ENCODE results near the gene ALS2.

DNA sequence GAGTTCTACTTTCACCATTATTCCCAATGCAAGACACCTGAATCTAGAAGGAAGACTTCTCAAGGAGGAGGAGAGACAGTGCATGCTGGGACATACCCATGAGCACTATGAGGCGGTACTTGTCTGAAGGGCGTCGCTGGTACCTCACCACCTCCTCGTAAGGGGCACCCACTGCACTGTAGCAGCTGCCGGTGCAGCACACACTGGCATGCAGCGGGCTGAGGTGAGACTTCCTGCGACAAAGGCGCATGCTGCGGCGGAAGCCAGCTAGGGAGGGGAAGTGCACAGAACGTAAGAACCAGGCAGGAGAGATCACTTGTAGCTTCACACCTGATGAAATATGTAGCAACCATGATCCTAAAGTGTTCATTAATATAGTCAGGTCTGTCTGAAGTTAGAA is 124.6 kb downstream of the ALS2 start:
- TF ChIP-seq, protein P1, sequence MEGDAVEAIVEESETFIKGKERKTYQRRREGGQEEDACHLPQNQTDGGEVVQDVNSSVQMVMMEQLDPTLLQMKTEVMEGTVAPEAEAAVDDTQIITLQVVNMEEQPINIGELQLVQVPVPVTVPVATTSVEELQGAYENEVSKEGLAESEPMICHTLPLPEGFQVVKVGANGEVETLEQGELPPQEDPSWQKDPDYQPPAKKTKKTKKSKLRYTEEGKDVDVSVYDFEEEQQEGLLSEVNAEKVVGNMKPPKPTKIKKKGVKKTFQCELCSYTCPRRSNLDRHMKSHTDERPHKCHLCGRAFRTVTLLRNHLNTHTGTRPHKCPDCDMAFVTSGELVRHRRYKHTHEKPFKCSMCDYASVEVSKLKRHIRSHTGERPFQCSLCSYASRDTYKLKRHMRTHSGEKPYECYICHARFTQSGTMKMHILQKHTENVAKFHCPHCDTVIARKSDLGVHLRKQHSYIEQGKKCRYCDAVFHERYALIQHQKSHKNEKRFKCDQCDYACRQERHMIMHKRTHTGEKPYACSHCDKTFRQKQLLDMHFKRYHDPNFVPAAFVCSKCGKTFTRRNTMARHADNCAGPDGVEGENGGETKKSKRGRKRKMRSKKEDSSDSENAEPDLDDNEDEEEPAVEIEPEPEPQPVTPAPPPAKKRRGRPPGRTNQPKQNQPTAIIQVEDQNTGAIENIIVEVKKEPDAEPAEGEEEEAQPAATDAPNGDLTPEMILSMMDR (IDR thresholded peaks at IDR 0.05), result no peak
- TF ChIP-seq SIN3A (IDR thresholded peaks at IDR 0.05; ENCODE audit: borderline replicate concordance, insufficient read depth, low read depth, low read length), result no peak
- no peak for TF ChIP-seq POLR2AphosphoS5 (IDR thresholded peaks at IDR 0.05; ENCODE audit: low read depth, low read length)
- no peak for TF ChIP-seq TCF7L2 (IDR thresholded peaks at IDR 0.05; ENCODE audit: low read depth, low read length)
- TF ChIP-seq, protein P2, sequence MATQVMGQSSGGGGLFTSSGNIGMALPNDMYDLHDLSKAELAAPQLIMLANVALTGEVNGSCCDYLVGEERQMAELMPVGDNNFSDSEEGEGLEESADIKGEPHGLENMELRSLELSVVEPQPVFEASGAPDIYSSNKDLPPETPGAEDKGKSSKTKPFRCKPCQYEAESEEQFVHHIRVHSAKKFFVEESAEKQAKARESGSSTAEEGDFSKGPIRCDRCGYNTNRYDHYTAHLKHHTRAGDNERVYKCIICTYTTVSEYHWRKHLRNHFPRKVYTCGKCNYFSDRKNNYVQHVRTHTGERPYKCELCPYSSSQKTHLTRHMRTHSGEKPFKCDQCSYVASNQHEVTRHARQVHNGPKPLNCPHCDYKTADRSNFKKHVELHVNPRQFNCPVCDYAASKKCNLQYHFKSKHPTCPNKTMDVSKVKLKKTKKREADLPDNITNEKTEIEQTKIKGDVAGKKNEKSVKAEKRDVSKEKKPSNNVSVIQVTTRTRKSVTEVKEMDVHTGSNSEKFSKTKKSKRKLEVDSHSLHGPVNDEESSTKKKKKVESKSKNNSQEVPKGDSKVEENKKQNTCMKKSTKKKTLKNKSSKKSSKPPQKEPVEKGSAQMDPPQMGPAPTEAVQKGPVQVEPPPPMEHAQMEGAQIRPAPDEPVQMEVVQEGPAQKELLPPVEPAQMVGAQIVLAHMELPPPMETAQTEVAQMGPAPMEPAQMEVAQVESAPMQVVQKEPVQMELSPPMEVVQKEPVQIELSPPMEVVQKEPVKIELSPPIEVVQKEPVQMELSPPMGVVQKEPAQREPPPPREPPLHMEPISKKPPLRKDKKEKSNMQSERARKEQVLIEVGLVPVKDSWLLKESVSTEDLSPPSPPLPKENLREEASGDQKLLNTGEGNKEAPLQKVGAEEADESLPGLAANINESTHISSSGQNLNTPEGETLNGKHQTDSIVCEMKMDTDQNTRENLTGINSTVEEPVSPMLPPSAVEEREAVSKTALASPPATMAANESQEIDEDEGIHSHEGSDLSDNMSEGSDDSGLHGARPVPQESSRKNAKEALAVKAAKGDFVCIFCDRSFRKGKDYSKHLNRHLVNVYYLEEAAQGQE (IDR thresholded peaks at IDR 0.05; ENCODE audit: insufficient read depth in 1 of 2, low read depth in 2 of 2, low read length in 1 of 2), result no peak

Measured in Panc1 (cell line).